Neural cell (in vitro differentiated cells): Measurements from ENCODE around the gene CUX1. TPM values are rescaled to one million over a fixed set of nuclear protein-coding genes. Genes with fewer than 3 reads are reported as not detected.
A peak's percentile ranks its signal among the peaks of the same experiment; 100 is the strongest.

ENCODE experiments used
- H2AFZ ChIP-seq: fragments of 200-600, 300-800 bp; sonication (generic), shearing (Covaris generic); 2 replicates; pipeline ENCODE4 v1.6.0; 2014; ENCODE audit warnings: low read depth, mild to moderate bottlenecking, antibody characterized with exemption, low read length, moderate library complexity
- H3F3A ChIP-seq: fragments of 200-600 bp; shearing (Covaris generic); 2 replicates; pipeline ENCODE4 v1.6.1; 2016; ENCODE audit warnings: mild to moderate bottlenecking, moderate library complexity, mixed read lengths, antibody characterized with exemption, low read length; ENCODE audit not compliant: insufficient read depth, poor library complexity, severe bottlenecking
- H3K27ac ChIP-seq: fragments of 200-600, 300-800 bp; sonication (generic), shearing (Covaris generic); 2 replicates; pipeline ENCODE4 v1.5.1; 2014; ENCODE audit warnings: mild to moderate bottlenecking, low read length, moderate library complexity
- H3K27me3 ChIP-seq: fragments of 300-800, 200-600 bp; sonication (generic), shearing (Covaris generic); 2 replicates; pipeline ENCODE4 v1.6.0; 2014; ENCODE audit warnings: mild to moderate bottlenecking, low read depth, low read length, moderate library complexity; ENCODE audit not compliant: insufficient read depth
- H3K36me3 ChIP-seq: fragments of 300-800, 200-600 bp; sonication (generic), shearing (Covaris generic); 2 replicates; pipeline ENCODE4 v1.5.1; 2014; ENCODE audit warnings: mild to moderate bottlenecking, antibody characterized with exemption, low read length, moderate library complexity; ENCODE audit not compliant: insufficient read depth
- H3K4me2 ChIP-seq: fragments of 300-800, 200-600 bp; sonication (generic), shearing (Covaris generic); 2 replicates; pipeline ENCODE4 v1.6.0; 2014; ENCODE audit warnings: mild to moderate bottlenecking, low read length
- H3K4me3 ChIP-seq: fragments of 300-800, 200-600 bp; sonication (generic), shearing (Covaris generic); 2 replicates; pipeline ENCODE4 v1.5.1; 2014; ENCODE audit warnings: mild to moderate bottlenecking, low read length, moderate library complexity
- H3K79me2 ChIP-seq: fragments of 200-600 bp; shearing (Covaris generic); replicated peaks from 2 replicates; pipeline ENCODE4 v1.6.0; 2014; ENCODE audit warnings: mild to moderate bottlenecking, low read length, moderate library complexity; ENCODE audit not compliant: insufficient read depth
- H3K9ac ChIP-seq: fragments of 300-800, 200-600 bp; sonication (generic), shearing (Covaris generic); 2 replicates; pipeline ENCODE4 v1.6.1; 2016; ENCODE audit warnings: mild to moderate bottlenecking, low read length, mixed read lengths
- H3K9me2 ChIP-seq: fragments of 200-600 bp; shearing (Covaris generic); 2 replicates; pipeline ENCODE4 v1.6.1; 2016; ENCODE audit warnings: mild to moderate bottlenecking, low read length, mixed read lengths; ENCODE audit not compliant: insufficient read depth
- H3K9me3 ChIP-seq: fragments of 200-600, 300-800 bp; sonication (generic), shearing (Covaris generic); 2 replicates; pipeline ENCODE4 v1.6.1; 2016; ENCODE audit warnings: mild to moderate bottlenecking, mixed run types, low read length, moderate library complexity, mixed read lengths
- H4K20me1 ChIP-seq: fragments of 200-600 bp; shearing (Covaris generic); 2 replicates; pipeline ENCODE4 v1.6.1; 2016; ENCODE audit warnings: mild to moderate bottlenecking, mixed run types; ENCODE audit not compliant: insufficient read depth
- EP300 ChIP-seq: fragments of 450-650 bp; conservative IDR thresholded peaks from 2 replicates; pipeline ENCODE4 v1.6.1; 2014; ENCODE audit warnings: antibody characterized with exemption, mild to moderate bottlenecking, moderate library complexity; ENCODE audit not compliant: poor library complexity, severe bottlenecking
- EZH2 ChIP-seq: fragments of 200-600, 300-800 bp; shearing (Covaris generic), sonication (generic); IDR thresholded peaks from 2 replicates; pipeline ENCODE4 v1.6.1; 2014; ENCODE audit warnings: antibody characterized with exemption, low read length, borderline replicate concordance, mild to moderate bottlenecking; ENCODE audit not compliant: insufficient read depth, poor library complexity, severe bottlenecking
- MXI1 ChIP-seq: fragments of 450-650 bp; conservative IDR thresholded peaks from 2 replicates; pipeline ENCODE4 v1.6.1; 2014; ENCODE audit warnings: antibody characterized with exemption, mild to moderate bottlenecking; ENCODE audit not compliant: poor library complexity, severe bottlenecking
- POLR2AphosphoS5 ChIP-seq: IDR thresholded peaks from 2 replicates; pipeline ENCODE4 v1.6.1; 2012
- RAD21 ChIP-seq: fragments of 450-650 bp; conservative IDR thresholded peaks from 2 replicates; pipeline ENCODE4 v1.6.1; 2014; ENCODE audit warnings: antibody characterized with exemption, mild to moderate bottlenecking, moderate library complexity
- SMC3 ChIP-seq: fragments of 450-650 bp; conservative IDR thresholded peaks from 2 replicates; pipeline ENCODE4 v1.6.1; 2014; ENCODE audit warnings: antibody characterized with exemption, mild to moderate bottlenecking, moderate library complexity; ENCODE audit not compliant: poor library complexity
- TAF1 ChIP-seq: IDR thresholded peaks from 2 replicates; pipeline ENCODE4 v1.6.1; 2012; ENCODE audit warnings: low read depth
- polyA plus RNA-seq: library from polyadenylated mRNA; depleted of rRNA; stranded (reverse); fragments of >200 nt; gene quantifications from 2 replicates; pipeline ENCODE4 v1.2.3, GENCODE V29; 2014
- TF ChIP-seq, protein P1 (sequence below): IDR thresholded peaks from 2 replicates; pipeline ENCODE4 v1.6.1; 2012; ENCODE audit warnings: borderline replicate concordance
- TF ChIP-seq, protein P2 (sequence below): fragments of 450-650 bp; IDR thresholded peaks from 2 replicates; pipeline ENCODE4 v1.5.1; 2014; ENCODE audit warnings: antibody characterized with exemption, mild to moderate bottlenecking, moderate library complexity; ENCODE audit not compliant: poor library complexity, severe bottlenecking

Gene CUX1
- polyA plus RNA-seq, 1 donor from 2014 or later: 26.6 TPM

DNA sequence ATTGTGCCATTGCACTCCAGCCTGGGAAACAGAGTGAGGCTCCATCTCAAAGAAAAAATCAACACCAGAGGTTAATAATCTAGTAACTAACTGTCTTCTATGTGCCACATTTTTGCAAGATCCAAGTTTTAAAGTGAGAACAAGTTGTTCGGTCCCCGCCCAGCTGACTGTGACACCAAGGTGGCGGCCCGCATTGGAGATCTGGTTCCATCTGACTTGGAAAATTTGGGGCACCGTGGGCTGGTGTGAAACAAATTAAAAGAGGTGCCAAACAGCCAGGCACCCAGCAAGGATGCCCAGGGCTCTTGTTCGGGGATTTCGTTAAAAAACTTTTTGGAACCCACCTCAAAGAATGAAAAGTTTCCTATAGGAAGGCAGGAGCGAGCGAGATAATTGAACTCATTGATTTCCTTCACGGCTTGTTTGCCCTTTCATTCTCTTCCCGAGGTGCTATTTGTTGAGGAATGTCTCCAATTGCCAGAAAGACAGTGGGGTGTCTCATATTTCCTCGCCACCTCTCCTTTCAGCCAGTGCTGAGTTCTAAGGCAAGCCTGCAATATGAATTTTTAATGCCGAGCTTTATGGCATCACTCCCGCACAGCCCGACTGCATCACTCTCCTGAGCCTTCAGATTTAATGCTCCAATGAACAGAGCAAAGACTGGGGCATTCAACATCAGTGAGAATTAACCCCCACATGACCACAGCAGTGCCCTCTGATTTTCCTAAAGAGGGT, 312.4 kb downstream of the CUX1 start:
- Histone ChIP-seq H3K4me2 (peak overlapping the region; percentile 53), H3K9ac (no peak overlapping the region), H3K4me3 (peak overlapping the region; percentile 46)

DNA sequence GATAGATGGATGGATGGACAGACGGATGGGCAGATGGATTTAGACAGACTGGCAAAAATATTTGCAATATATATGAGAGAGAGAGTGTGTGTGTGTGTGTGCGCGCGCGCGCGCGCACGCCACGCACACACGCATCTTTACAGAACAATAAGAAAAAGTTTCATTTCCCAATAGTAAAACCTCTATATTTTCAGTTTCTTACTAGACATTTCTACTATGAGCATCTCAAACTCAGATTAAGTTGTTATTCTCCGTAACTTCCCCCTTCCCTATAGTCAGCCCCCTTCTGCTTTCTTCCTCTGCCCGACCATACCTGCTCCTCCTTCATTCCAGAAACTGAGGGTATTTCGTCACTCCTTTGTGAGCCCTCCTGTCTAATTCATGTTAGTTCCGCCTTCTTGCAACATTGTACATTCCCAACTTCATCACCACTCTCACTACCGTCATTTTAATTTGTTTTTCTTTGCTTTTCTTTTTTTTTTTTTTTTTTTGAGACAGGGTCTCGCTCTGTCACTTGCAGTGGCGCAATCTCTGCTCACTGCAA, 314.9 kb downstream of the CUX1 start:
- no peaks in the 10 kb centered on the region for H3K36me3 ChIP-seq
- no peaks in the 10 kb centered on the region for H4K20me1 ChIP-seq
- H3F3A ChIP-seq: no peaks in the 10 kb centered on the region
- no peak overlapping the region for H3K27ac ChIP-seq
- no peak overlapping the region for H3K9ac ChIP-seq
- H3K79me2 ChIP-seq: no peaks in the 10 kb centered on the region
- no peak overlapping the region for H2AFZ ChIP-seq
- no peak overlapping the region for H3K4me2 ChIP-seq
- no peaks in the 10 kb centered on the region for H3K27me3 ChIP-seq
- no peak for TF ChIP-seq MXI1
- TF ChIP-seq EZH2: no peak
- no peak for TF ChIP-seq EP300
- TF ChIP-seq, protein P1, sequence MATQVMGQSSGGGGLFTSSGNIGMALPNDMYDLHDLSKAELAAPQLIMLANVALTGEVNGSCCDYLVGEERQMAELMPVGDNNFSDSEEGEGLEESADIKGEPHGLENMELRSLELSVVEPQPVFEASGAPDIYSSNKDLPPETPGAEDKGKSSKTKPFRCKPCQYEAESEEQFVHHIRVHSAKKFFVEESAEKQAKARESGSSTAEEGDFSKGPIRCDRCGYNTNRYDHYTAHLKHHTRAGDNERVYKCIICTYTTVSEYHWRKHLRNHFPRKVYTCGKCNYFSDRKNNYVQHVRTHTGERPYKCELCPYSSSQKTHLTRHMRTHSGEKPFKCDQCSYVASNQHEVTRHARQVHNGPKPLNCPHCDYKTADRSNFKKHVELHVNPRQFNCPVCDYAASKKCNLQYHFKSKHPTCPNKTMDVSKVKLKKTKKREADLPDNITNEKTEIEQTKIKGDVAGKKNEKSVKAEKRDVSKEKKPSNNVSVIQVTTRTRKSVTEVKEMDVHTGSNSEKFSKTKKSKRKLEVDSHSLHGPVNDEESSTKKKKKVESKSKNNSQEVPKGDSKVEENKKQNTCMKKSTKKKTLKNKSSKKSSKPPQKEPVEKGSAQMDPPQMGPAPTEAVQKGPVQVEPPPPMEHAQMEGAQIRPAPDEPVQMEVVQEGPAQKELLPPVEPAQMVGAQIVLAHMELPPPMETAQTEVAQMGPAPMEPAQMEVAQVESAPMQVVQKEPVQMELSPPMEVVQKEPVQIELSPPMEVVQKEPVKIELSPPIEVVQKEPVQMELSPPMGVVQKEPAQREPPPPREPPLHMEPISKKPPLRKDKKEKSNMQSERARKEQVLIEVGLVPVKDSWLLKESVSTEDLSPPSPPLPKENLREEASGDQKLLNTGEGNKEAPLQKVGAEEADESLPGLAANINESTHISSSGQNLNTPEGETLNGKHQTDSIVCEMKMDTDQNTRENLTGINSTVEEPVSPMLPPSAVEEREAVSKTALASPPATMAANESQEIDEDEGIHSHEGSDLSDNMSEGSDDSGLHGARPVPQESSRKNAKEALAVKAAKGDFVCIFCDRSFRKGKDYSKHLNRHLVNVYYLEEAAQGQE: no peak
- no peak for TF ChIP-seq RAD21
- no peak for TF ChIP-seq SMC3
- TF ChIP-seq, protein P2, sequence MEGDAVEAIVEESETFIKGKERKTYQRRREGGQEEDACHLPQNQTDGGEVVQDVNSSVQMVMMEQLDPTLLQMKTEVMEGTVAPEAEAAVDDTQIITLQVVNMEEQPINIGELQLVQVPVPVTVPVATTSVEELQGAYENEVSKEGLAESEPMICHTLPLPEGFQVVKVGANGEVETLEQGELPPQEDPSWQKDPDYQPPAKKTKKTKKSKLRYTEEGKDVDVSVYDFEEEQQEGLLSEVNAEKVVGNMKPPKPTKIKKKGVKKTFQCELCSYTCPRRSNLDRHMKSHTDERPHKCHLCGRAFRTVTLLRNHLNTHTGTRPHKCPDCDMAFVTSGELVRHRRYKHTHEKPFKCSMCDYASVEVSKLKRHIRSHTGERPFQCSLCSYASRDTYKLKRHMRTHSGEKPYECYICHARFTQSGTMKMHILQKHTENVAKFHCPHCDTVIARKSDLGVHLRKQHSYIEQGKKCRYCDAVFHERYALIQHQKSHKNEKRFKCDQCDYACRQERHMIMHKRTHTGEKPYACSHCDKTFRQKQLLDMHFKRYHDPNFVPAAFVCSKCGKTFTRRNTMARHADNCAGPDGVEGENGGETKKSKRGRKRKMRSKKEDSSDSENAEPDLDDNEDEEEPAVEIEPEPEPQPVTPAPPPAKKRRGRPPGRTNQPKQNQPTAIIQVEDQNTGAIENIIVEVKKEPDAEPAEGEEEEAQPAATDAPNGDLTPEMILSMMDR: no peak
- no peaks in the 10 kb centered on the region for H3K9me3 ChIP-seq
- no peaks in the 10 kb centered on the region for H3K9me2 ChIP-seq
- no peak overlapping the region for H3K4me3 ChIP-seq

More for the DNA sequence above, 312.4 kb downstream of the CUX1 start:
- Histone ChIP-seq H4K20me1 (no peaks in the 10 kb centered on the region), H2AFZ (no peak overlapping the region), H3K27me3 (no peaks in the 10 kb centered on the region), H3K9me2 (no peaks in the 10 kb centered on the region), H3K9me3 (no peaks in the 10 kb centered on the region), H3K79me2 (no peaks in the 10 kb centered on the region), H3F3A (no peaks in the 10 kb centered on the region), H3K36me3 (no peaks in the 10 kb centered on the region), H3K27ac (no peak overlapping the region)
- TF ChIP-seq SMC3: no peak
- no peak for TF ChIP-seq MXI1
- TF ChIP-seq, protein P1: no peak
- no peak for TF ChIP-seq EP300
- no peak for TF ChIP-seq EZH2
- TF ChIP-seq RAD21: no peak
- TF ChIP-seq, protein P2: no peak
- no peak for TF ChIP-seq POLR2AphosphoS5
- TF ChIP-seq TAF1: no peak
